OCI-LY3 (cell line): ENCODE results near the gene SMO.

ENCODE experiments used
- CTCF ChIP-seq: fragments of 200-600, 300-600 bp; sonication (generic); IDR thresholded peaks from 2 replicates; pipeline ENCODE4 v1.5.1; 2014; ENCODE audit warnings: antibody characterized with exemption, low read length, low read depth
- EZH2phosphoT487 ChIP-seq: fragments of 200-600 bp; shearing (Covaris generic); IDR thresholded peaks from 2 replicates; pipeline ENCODE4 v1.6.1; 2018; ENCODE audit warnings: antibody characterized with exemption, mixed run types, low read depth

DNA sequence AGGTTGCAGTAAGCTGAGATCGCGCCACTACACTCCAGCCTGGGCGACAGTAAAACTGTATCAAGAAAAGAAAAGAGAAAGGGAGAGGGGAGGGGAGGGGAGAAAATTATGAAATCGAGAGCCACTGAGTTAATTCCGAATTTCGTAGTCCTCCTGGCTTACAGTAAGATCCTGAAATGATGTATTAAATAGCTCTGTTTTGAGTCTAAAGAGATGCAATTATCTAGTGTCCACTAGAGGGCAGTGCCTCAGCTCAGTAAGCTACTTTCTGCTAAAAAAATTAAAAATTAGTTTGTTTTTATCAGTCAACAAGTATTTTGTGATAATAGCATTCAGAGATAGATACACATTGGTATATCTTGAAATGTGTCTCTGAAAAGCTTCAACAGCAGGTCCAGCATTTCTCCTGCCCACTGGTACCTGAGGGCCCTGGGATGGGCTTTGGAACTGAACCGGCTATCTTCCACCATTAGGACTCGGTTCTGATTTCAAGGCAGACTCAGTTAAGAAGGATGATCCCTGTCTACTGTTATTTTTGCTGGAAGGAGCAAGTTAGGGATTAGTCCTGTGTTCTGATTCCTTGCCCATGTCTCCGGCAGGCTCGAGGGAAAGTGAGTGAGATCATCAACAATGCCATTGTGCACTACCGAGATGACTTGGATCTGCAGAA lies 24.4 kb upstream of the SMO start:
- TF ChIP-seq CTCF (peak; percentile 84), EZH2phosphoT487 (no peak)
